Inferior parietal cortex (tissue), 1 donor: ENCODE measurements around the gene OR2T5.
"Not testable (repeated sequence)": the region's sequence is repeated elsewhere in the genome, so short reads cannot be mapped to it uniquely, and the experiment has no call there.

Source experiments
- DNase-seq: peaks from one replicate; pipeline ENCODE4 v3.0.0-alpha.2; 2016; ENCODE audit errors: extremely low spot score

OR2T5 gene

DNA sequence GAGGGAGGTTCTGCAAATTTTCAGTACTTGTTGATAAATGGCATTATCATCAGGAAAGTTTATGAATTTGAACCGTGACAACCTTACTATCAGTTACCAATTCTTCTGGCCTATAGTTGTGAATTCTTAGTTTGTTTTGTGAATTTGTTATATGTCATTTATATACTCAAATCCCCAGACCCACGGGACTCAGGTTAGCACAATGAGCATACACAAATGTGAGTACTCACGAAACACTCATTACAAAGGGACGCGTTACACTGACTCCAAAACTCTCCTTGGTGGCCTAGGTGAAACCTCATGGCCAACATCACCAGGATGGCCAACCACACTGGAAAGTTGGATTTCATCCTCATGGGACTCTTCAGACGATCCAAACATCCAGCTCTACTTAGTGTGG lies at the start of gene OR2T5:
Gene OR2T5, plus strand, starts transcription at position 301 of the 400 bp plus-strand sequence. Its CDS starts 0 bp downstream, at position 301.
- not testable (repeated sequence) for DNase-seq

GRCh38 chr1:248438668-248439067 lies 49.7 kb upstream of the OR2T5 start:
- not testable (repeated sequence) for DNase-seq

- not testable (repeated sequence) for DNase-seq
Observed at GRCh38 chr1:248439283-248439682, 49.1 kb upstream of the OR2T5 start.

DNA sequence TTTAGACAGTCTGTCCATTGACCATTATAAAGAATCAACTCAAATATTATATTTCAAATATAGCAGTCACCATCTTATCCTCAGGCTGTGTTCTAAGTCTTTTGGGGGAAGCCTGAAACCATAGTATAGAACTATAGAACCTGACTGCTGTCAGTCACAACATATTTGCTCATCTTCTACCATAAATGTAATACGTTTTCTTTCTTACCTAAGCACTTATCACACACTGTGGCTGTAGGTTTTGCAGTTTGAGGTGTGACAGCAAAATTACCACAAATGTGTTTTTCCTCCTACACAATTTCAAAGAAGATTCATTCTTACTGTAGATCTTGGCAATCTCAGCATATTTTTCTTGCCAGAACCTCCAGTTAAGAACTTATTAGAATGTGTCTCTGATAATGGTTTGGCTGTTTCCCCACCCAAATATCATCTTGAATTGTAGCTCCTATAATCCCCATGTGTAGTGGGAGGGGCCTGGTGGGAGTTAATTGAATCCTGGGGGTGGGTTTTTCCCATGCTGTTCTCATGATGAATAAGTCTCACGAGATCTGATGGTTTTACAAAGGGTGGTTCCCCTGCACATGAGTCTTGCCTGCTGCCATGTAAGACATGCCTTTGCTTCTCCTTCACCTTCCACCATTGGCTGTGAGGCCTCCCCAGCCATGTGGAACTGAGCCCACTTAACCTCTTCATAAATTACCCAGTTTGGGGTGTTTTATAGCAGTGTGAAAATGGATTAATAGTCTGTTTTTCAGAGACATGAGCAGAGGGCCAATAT lies 45.7 kb upstream of the OR2T5 start:
- not testable (repeated sequence) for DNase-seq

DNA sequence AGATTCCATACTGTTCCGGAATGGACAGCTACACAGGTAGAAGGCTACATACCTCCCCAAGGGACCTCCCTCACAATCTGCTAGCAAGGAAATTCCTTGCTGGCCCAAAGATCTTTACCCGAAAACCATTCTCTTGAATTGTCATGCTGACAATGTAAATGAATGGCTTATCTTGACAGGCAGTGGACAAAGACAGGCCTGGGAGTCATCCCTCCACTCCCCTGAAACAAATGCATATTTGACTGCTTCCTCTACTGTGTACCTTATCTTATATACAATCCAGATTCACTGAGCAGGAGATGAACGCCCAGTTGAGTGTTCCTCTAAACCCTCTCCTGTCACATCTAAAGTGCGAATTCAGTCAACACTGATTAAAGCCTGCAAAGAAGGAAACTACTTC lies 43.8 kb upstream of the OR2T5 start:
- not testable (repeated sequence) for DNase-seq

DNA sequence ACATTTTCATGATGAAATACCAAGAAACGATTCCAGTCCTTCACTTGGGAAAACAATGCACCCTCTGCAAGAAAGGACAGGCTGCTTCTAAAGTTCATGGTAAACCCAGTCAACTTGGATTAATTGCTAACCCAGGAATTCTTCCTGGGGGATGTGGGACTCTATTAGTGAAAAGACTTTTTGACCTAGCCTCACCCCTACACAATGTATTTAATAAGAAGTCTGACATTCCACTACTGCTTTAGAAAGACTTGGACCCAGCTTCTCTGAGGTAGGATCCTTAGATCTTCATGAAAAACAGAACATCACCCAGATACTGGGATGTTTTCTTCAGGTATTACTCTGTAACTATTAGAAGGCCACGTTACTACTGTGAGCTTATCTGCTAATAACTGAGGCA lies 43.0 kb upstream of the OR2T5 start, which contains the start of gene OR2T2:
Gene OR2T2, plus strand, starts transcription at position 239 of the 400 bp plus-strand sequence. CDS start 7,161 bp downstream, outside the sequence.
- not testable (repeated sequence) for DNase-seq

DNA sequence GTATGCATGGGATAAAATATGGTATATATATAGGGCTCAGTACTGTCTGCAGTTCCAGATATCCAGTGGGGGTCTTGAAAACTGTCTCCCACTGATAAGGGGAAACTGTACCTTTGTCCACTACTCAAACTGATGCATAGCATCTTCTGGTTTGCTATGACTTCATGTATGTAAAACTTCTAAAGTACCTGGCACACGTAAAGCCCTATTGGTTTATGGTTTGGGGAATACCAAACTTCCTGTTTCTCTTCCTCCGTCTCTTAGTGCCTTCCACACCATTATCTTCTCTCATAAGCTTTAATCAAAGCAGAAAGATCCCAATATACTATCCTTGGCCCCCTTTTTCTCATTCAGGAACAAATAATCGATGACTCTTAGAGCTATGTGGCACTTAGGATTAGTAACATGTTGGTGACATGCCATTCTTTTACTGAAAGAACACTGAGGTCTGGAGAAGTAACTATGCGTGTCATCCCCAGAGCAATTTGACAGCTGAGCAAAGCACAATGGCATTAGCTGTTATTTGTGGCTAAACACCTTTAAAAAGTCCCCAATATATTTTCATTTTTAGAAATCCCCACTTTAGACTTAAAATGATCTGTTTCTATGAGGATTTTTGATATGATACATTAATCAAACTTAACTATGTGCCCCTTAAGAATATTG lies 39.8 kb upstream of the OR2T5 start:
- not testable (repeated sequence) for DNase-seq

DNA sequence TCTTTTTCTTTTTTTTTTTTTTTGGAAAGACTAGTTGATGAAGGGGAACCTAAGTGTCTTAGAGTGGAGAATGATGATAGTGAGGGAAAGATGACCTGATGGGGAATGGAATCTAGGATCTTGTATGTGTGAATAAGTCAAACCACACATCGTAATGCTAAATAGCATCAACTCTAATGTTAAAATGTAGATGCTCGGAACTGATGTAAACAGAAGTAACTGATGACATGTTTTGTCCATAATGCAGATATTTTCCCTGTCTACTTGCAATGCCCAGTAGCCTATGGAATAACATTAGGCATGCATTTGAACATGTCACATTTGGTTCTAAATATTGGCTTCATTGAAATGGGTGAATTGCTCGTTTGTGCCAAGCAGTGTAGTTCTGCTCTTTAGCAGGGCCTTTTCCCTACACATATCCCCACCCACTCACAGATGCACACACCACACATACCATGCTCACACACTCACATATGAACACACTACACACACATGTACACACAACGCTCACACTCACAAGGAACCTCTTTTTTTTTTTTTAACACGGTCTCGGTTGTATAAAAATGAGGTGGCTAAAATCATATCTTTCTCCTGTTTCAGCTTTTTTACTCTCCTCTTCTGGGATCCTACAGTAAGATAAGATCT lies 38.4 kb upstream of the OR2T5 start:
- DNase-seq, result not testable (repeated sequence)

- DNase-seq, result not testable (repeated sequence)
Observed at GRCh38 chr1:248450466-248451145, 37.8 kb upstream of the OR2T5 start.

- DNase-seq, result not testable (repeated sequence)
Observed at GRCh38 chr1:248453619-248454018, 34.8 kb upstream of the OR2T5 start.

GRCh38 chr1:248455045-248455444 lies 33.3 kb upstream of the OR2T5 start:
- DNase-seq, result not testable (repeated sequence)

DNA sequence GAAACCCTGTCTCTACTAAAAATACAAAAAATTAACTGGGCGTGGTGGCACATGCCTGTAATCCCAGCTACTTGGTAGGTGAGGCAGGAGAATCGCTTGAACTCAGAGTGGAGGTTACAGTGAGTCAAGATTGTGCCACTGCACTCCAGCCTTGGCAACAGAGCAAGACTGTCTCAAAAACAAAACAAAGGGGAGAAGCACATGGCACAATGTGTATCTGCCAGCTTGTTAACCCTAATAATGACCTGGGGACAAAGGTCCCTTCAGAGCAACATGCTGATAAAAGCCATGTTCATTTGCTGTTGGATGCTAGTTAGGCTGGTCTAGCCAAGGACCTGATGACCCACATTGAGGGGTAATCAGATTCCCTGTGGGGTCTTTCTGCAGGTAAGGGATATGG lies 31.8 kb upstream of the OR2T5 start:
- DNase-seq, result not testable (repeated sequence)

- not testable (repeated sequence) for DNase-seq
Observed at GRCh38 chr1:248459117-248459516, 29.3 kb upstream of the OR2T5 start.

DNA sequence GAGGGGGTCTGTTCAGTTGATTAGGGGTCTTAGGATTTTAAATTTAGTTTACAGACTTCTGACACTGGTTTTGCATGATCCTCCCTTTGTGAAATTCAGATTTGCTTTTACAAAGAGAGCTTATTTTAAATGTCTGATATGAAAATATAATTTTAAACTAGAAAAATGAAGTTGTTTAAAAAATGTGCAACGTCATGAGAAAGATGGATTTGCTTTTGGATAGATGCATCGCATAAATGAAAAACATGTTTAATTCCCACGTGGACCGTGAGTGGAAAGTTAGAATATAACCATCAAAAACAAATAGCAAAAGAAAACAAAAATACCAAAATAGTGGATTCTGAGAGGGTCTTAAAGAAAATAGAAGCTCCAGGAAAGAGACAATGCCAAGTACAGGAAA lies 17.2 kb upstream of the OR2T5 start:
- DNase-seq, result no peak

GRCh38 chr1:248472111-248472510 lies 16.3 kb upstream of the OR2T5 start:
- DNase-seq, result not testable (repeated sequence)

DNA sequence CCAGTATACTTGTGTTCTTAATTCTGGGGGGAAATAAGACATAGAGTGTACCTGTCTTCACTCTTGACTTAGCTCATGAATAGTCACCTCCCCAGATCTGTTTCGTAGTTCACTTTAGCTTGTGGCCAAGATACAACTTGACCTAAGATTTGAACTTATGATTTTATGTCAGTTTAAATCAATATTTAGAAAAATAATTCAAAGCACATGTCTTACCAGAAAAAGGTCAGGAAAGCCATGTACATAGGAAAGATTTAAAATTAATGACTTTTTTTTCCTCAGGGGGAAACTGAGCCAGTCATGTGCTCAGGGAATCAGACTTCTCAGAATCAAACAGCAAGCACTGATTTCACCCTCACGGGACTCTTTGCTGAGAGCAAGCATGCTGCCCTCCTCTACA lies 15.3 kb upstream of the OR2T5 start, which contains the start of gene OR2T3:
Gene OR2T3, plus strand, starts transcription at position 301 of the 400 bp plus-strand sequence. Its CDS starts 0 bp downstream, at position 301.
- not testable (repeated sequence) for DNase-seq

DNA sequence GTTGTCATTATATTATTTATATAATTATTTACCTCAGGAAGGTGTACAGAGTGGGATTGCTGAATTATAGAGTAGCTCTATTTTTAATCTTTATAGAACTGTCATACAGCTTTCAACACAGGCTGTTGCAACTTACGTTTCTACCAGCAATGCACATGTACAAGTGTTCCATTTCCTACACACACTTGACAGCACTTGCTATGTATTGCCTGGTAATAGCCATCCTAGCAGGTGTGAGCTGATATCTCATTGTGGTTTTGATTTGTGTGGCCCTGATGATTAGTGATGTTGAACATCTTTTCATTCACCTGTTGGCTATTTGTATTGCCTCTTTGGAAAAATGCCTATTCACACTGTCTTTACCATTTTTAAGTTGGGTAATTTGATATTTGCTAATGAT lies 12.7 kb upstream of the OR2T5 start:
- DNase-seq, result not testable (repeated sequence)

- DNase-seq, result not testable (repeated sequence)
Observed at GRCh38 chr1:248481686-248482579, 6.5 kb upstream of the OR2T5 start.

GRCh38 chr1:248496661-248497060 lies 8.3 kb downstream of the OR2T5 start:
- not testable (repeated sequence) for DNase-seq

- DNase-seq, result not testable (repeated sequence)
Observed at GRCh38 chr1:248500305-248501035, 12.1 kb downstream of the OR2T5 start.
